ENCODE data around the gene CRHR2. TPM values are rescaled to one million over a fixed set of nuclear protein-coding genes. Genes with fewer than 3 reads are reported as not detected.

The CRHR2 gene
- not detected in 2 replicates for polyA plus RNA-seq (2011; rRNA removed)
- polyA minus RNA-seq (2011; rRNA and poly(A)+ RNA removed), result not detected in 2 replicates

DNA sequence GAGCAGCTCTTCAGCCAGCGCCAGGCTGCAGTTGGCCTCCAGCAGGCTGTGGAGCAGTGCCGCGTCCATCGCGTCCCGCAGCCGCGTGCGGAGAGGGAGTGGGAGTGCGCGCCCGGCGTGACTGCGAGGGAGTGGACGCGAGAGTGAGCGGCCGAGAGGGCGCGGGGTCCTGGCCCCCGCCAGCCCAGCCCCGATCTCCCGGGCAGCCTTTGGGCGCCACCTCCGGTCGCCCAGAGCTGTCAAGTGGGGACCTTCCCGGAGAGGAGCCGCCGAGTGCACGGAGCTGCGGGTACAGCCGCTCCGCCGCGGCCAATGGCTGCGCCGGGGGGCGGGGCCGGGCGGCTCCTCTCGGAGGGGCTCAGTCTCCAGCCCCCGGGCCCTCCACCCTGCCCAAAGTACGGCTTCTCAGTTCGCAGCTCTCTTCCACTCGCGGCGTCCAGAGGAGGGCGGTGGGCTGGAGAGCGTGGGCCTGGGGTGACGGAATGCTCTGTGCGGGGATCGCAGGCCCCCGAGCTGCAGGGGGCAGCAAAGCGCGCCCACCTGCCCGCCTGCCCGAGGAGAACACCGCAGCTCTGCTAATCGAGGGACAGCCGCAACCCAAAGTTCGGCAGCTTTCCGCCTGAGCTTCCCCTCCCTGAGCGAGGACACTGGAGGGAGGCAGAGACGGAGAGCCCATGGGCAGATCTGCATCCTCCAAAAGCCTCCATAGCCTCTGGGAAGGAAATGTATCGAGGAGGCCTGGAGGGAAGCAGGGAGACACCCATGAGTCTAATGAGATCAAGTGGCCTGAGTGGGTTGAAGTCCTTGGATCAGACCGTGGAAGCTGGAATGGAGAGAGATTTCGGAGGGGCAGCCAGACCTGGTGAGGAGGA is at the start of gene CRHR2:
Gene CRHR2, minus strand, starts transcription at position 245 of the 872 bp plus-strand sequence. Its CDS starts 176 bp downstream, at position 69.
- TF ChIP-seq, protein P1, sequence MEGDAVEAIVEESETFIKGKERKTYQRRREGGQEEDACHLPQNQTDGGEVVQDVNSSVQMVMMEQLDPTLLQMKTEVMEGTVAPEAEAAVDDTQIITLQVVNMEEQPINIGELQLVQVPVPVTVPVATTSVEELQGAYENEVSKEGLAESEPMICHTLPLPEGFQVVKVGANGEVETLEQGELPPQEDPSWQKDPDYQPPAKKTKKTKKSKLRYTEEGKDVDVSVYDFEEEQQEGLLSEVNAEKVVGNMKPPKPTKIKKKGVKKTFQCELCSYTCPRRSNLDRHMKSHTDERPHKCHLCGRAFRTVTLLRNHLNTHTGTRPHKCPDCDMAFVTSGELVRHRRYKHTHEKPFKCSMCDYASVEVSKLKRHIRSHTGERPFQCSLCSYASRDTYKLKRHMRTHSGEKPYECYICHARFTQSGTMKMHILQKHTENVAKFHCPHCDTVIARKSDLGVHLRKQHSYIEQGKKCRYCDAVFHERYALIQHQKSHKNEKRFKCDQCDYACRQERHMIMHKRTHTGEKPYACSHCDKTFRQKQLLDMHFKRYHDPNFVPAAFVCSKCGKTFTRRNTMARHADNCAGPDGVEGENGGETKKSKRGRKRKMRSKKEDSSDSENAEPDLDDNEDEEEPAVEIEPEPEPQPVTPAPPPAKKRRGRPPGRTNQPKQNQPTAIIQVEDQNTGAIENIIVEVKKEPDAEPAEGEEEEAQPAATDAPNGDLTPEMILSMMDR (IDR thresholded peaks at IDR 0.05; ENCODE audit: insufficient read depth, low read depth, low read length), result 0 out of 2 replicates have a peak, but pooled peaks have one; percentile 19
- Histone ChIP-seq H3K27me3 (ENCODE audit: control insufficient read depth, insufficient read depth, low read length) (peaks cover 56% of the 10 kb centered on the region), H3K36me3 (ENCODE audit: control insufficient read depth, insufficient read depth, low read length) (no peaks in the 10 kb centered on the region), H3K4me3 (ENCODE audit: low read depth, low read length) (no peak within 1 kb of the TSS)
- CTCF ChIA-PET, result interaction anchor here (0.6 to 0.8 kb wide), 3 partner anchors 32 to 528 kb away, joined by 3 read pairs; no protein-coding TSS in a partner anchor
- no peak for DNase-seq (ENCODE audit: low read depth)
- POLR2A ChIA-PET, result no interaction called here

- Histone ChIP-seq H3K27me3 (ENCODE audit: control insufficient read depth, insufficient read depth, low read length) (peaks cover 30% of the 10 kb centered on the region), H3K4me3 (ENCODE audit: low read depth, low read length) (no peak overlapping the region), H3K36me3 (ENCODE audit: control insufficient read depth, insufficient read depth, low read length) (no peaks in the 10 kb centered on the region)
- TF ChIP-seq, protein P1 (IDR thresholded peaks at IDR 0.05; ENCODE audit: insufficient read depth, low read depth, low read length), result no peak
- DNase-seq (ENCODE audit: low read depth), result no peak
- POLR2A ChIA-PET, result no interaction called here
- CTCF ChIA-PET, result interaction anchor here (7.4 kb wide), 1 partner anchor 9 kb away, joined by 47 read pairs; no protein-coding TSS in a partner anchor
These were observed 49.3 kb upstream of the CRHR2 start for GRCh38 chr7:30731581-30731980.

DNA sequence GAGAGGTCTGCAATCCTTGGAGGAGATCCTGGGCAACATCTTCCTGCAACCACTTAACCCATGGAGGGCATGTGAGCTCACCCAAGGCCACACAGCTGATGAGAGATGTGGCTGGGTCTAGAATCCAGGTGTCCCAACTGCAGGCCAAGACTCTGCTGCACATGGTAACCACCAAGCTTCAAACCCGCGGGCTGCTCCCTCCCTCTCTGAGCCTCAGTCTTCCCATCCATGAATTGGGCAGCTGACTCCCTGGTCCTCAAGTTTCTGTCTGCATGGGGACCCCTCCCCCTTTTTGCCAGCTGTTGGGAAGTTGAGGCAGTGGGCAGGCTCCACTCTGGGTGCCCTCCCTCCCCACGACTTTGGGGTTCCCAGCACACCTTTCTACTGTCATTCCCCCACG is 48.7 kb upstream of the CRHR2 start:
- POLR2A ChIA-PET, result no interaction called here
- no peaks in the 10 kb centered on the region for H3K36me3 ChIP-seq (ENCODE audit: control insufficient read depth, insufficient read depth, low read length)
- no peak overlapping the region for H3K4me3 ChIP-seq (ENCODE audit: low read depth, low read length)
- CTCF ChIA-PET, result interaction anchor here (7.4 kb wide), 1 partner anchor 10 kb away, joined by 47 read pairs; no protein-coding TSS in a partner anchor
- TF ChIP-seq, protein P1 (IDR thresholded peaks at IDR 0.05; ENCODE audit: insufficient read depth, low read depth, low read length), result no peak
- peaks cover 29% of the 10 kb centered on the region for H3K27me3 ChIP-seq (ENCODE audit: control insufficient read depth, insufficient read depth, low read length)
- no peak for DNase-seq (ENCODE audit: low read depth)

- Histone ChIP-seq H3K27me3 (ENCODE audit: control insufficient read depth, insufficient read depth, low read length) (peaks cover 33% of the 10 kb centered on the region), H3K36me3 (ENCODE audit: control insufficient read depth, insufficient read depth, low read length) (no peaks in the 10 kb centered on the region), H3K4me3 (ENCODE audit: low read depth, low read length) (no peak overlapping the region)
- ChIA-PET POLR2A (no interaction called here), CTCF (interaction anchor here (7.4 kb wide), 1 partner anchor 10 kb away, joined by 47 read pairs; no protein-coding TSS in a partner anchor)
- no peak for DNase-seq (ENCODE audit: low read depth)
- TF ChIP-seq, protein P1 (IDR thresholded peaks at IDR 0.05; ENCODE audit: insufficient read depth, low read depth, low read length), result no peak
These were observed 47.8 kb upstream of the CRHR2 start for GRCh38 chr7:30730097-30730496.

DNA sequence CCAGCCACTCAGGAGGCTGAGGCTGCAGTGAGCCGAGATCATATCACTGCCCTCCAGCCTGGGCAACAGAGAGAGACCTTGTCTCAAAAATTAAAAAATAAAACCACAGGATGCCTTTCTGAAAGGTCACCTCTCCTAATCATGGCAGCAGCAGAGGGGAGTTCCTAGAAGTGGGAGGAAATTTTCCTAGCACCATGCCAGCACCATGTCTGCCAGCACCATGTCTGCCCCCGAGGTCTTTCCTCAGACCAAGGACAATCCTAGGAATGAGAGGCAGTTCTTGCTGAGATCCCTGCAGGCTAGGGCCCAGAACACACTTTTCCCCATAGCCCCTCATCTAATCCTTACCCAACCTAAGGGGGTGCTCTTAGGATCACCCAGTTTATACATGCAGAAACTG is 47.4 kb upstream of the CRHR2 start:
- no peaks in the 10 kb centered on the region for H3K36me3 ChIP-seq (ENCODE audit: control insufficient read depth, insufficient read depth, low read length)
- CTCF ChIA-PET, result interaction anchor here (7.4 kb wide), 1 partner anchor 11 kb away, joined by 47 read pairs; no protein-coding TSS in a partner anchor
- H3K4me3 ChIP-seq (ENCODE audit: low read depth, low read length), result no peak overlapping the region
- peaks cover 33% of the 10 kb centered on the region for H3K27me3 ChIP-seq (ENCODE audit: control insufficient read depth, insufficient read depth, low read length)
- no peak for DNase-seq (ENCODE audit: low read depth)
- TF ChIP-seq, protein P1 (IDR thresholded peaks at IDR 0.05; ENCODE audit: insufficient read depth, low read depth, low read length), result no peak
- POLR2A ChIA-PET, result no interaction called here

All from BJ (cell line).